H9 (cell line): ENCODE data around the gene ELOVL2. TPM values are rescaled to one million over a fixed set of nuclear protein-coding genes. Genes with fewer than 3 reads are reported as not detected.

Experiments used
- DNase-seq: peaks from one replicate; pipeline ENCODE4 v3.0.0-alpha.2; 2017
- H2AFZ ChIP-seq: one replicate; pipeline ENCODE4 v1.6.1; 2013; ENCODE audit warnings: mild to moderate bottlenecking, low read length, control low read depth, moderate library complexity
- H2AK5ac ChIP-seq: 2 replicates; pipeline ENCODE4 v1.6.1; 2013; ENCODE audit warnings: low read length, control low read depth, mixed read lengths; ENCODE audit not compliant: insufficient read length
- H2BK120ac ChIP-seq: one replicate; pipeline ENCODE4 v1.6.1; 2013; ENCODE audit warnings: low read depth, mild to moderate bottlenecking, low read length, control low read depth, inconsistent platforms; ENCODE audit not compliant: poor library complexity, severe bottlenecking
- H2BK12ac ChIP-seq: 2 replicates; pipeline ENCODE4 v1.6.1; 2013; ENCODE audit warnings: low read length, control low read depth, mixed read lengths, low read depth; ENCODE audit not compliant: insufficient read length
- H2BK15ac ChIP-seq: 2 replicates; pipeline ENCODE4 v1.6.1; 2013; ENCODE audit warnings: low read depth, low read length, control low read depth
- H2BK20ac ChIP-seq: one replicate; pipeline ENCODE4 v1.6.1; 2013; ENCODE audit warnings: low read depth, mild to moderate bottlenecking, low read length, control low read depth, inconsistent platforms; ENCODE audit not compliant: poor library complexity, severe bottlenecking
- H2BK5ac ChIP-seq: 2 replicates; pipeline ENCODE4 v1.6.1; 2013; ENCODE audit warnings: low read length, control low read depth, mixed read lengths; ENCODE audit not compliant: insufficient read length
- H3K14ac ChIP-seq: 2 replicates; pipeline ENCODE4 v1.6.1; 2013; ENCODE audit warnings: low read length, control low read depth; ENCODE audit not compliant: insufficient read depth
- H3K18ac ChIP-seq: 2 replicates; pipeline ENCODE4 v1.6.1; 2013; ENCODE audit warnings: low read depth, mild to moderate bottlenecking, mixed read lengths, low read length, control low read depth; ENCODE audit not compliant: insufficient read length
- H3K23ac ChIP-seq: 2 replicates; pipeline ENCODE4 v1.6.1; 2013; ENCODE audit warnings: low read length, control low read depth, mixed read lengths, low read depth; ENCODE audit not compliant: insufficient read length
- H3K23me2 ChIP-seq: 2 replicates; pipeline ENCODE4 v1.6.1; 2013; ENCODE audit warnings: low read depth, mild to moderate bottlenecking, mixed read lengths, low read length, control low read depth; ENCODE audit not compliant: insufficient read length, poor library complexity, severe bottlenecking
- H3K27ac ChIP-seq: 2 replicates; pipeline ENCODE4 v1.5.1; 2013; ENCODE audit warnings: low read length, control low read depth, mixed read lengths, low read depth; ENCODE audit not compliant: insufficient read length
- H3K27me3 ChIP-seq: 2 replicates; pipeline ENCODE4 v1.6.1; 2013; ENCODE audit warnings: low read length, control low read depth, inconsistent platforms; ENCODE audit not compliant: insufficient read depth
- H3K4ac ChIP-seq: 2 replicates; pipeline ENCODE4 v1.6.1; 2013; ENCODE audit warnings: low read depth, mild to moderate bottlenecking, control low read depth, inconsistent platforms, low read length, moderate library complexity
- H3K4me1 ChIP-seq: 2 replicates; pipeline ENCODE4 v1.6.1; 2013; ENCODE audit warnings: low read length, control low read depth, inconsistent platforms; ENCODE audit not compliant: insufficient read depth
- H3K4me2 ChIP-seq: 2 replicates; pipeline ENCODE4 v1.6.1; 2013; ENCODE audit warnings: low read length, control low read depth, mixed read lengths; ENCODE audit not compliant: insufficient read length, insufficient read depth
- H3K56ac ChIP-seq: 2 replicates; pipeline ENCODE4 v1.6.1; 2013; ENCODE audit warnings: low read depth, mild to moderate bottlenecking, mixed read lengths, low read length, control low read depth; ENCODE audit not compliant: insufficient read length
- H3K79me1 ChIP-seq: 2 replicates; pipeline ENCODE4 v1.6.1; 2013; ENCODE audit warnings: low read depth, mild to moderate bottlenecking, moderate library complexity, low read length, control low read depth, inconsistent platforms; ENCODE audit not compliant: insufficient read depth, poor library complexity, severe bottlenecking
- H3K79me2 ChIP-seq: 2 replicates; pipeline ENCODE4 v1.6.1; 2013; ENCODE audit warnings: low read length, control low read depth, inconsistent platforms; ENCODE audit not compliant: insufficient read depth
- H3K9ac ChIP-seq: 2 replicates; pipeline ENCODE4 v1.6.1; 2013; ENCODE audit warnings: low read length, control low read depth, mixed read lengths; ENCODE audit not compliant: insufficient read length; ENCODE audit errors: extremely low read depth
- H3K9me3 ChIP-seq: one replicate; pipeline ENCODE4 v1.6.1; 2013; ENCODE audit warnings: low read depth, low read length, inconsistent platforms; ENCODE audit not compliant: control insufficient read depth
- H3T11ph ChIP-seq: one replicate; pipeline ENCODE4 v1.6.1; 2013; ENCODE audit warnings: mild to moderate bottlenecking, low read length, control low read depth, inconsistent platforms
- H4K20me1 ChIP-seq: one replicate; pipeline ENCODE4 v1.6.1; 2013; ENCODE audit not compliant: control insufficient read depth, insufficient read length, insufficient read depth
- H4K5ac ChIP-seq: 2 replicates; pipeline ENCODE4 v1.6.1; 2013; ENCODE audit warnings: low read depth, mild to moderate bottlenecking, mixed read lengths, low read length, control low read depth; ENCODE audit not compliant: insufficient read length
- H4K8ac ChIP-seq: replicated peaks from 2 replicates; pipeline ENCODE4 v1.6.1; 2013; ENCODE audit warnings: low read length, control low read depth, mixed read lengths, low read depth; ENCODE audit not compliant: insufficient read length
- H4K91ac ChIP-seq: 2 replicates; pipeline ENCODE4 v1.6.1; 2013; ENCODE audit warnings: low read depth, mild to moderate bottlenecking, moderate library complexity, mixed read lengths, low read length, control low read depth; ENCODE audit not compliant: insufficient read length
- H3K27ac Mint-ChIP-seq, 3 experiments: 2 replicates in 2 of 3; 3 replicates in 1 of 3; pipeline ENCODE4 v1.8.0; 2020 to 2021; ENCODE audit warnings: mixed read lengths in 3 of 3, mild to moderate bottlenecking in 1 of 3, moderate library complexity in 1 of 3
- H3K27me3 Mint-ChIP-seq: 2 replicates; pipeline ENCODE4 v1.8.0; 2021; ENCODE audit warnings: low read depth, mild to moderate bottlenecking, moderate library complexity, mixed read lengths
- H3K36me3 Mint-ChIP-seq, 3 experiments: 2 replicates in 2 of 3; 3 replicates in 1 of 3; pipeline ENCODE4 v1.8.0; 2020 to 2021; ENCODE audit warnings: low read depth in 3 of 3, mixed read lengths in 3 of 3; ENCODE audit not compliant: insufficient read depth in 1 of 3
- H3K4me1 Mint-ChIP-seq, 2 experiments: 2 replicates each; pipeline ENCODE4 v1.8.0; 2020; ENCODE audit warnings: mixed read lengths in 2 of 2
- H3K4me3 Mint-ChIP-seq, 2 experiments: 2 replicates in 1 of 2; 3 replicates in 1 of 2; pipeline ENCODE4 v1.8.0; 2020 to 2021; ENCODE audit warnings: mild to moderate bottlenecking in 2 of 2, mixed read lengths in 2 of 2, moderate library complexity in 1 of 2
- H3K9me3 Mint-ChIP-seq, 2 experiments: 2 replicates in 1 of 2; 3 replicates in 1 of 2; pipeline ENCODE4 v1.8.0; 2020; ENCODE audit warnings: mild to moderate bottlenecking in 2 of 2, mixed read lengths in 2 of 2, moderate library complexity in 1 of 2
- CTCF ChIP-seq: fragments of 200-600 bp; sonication (generic); conservative IDR thresholded peaks from 3 replicates; pipeline ENCODE4 v1.8.0; 2021; ENCODE audit warnings: antibody characterized with exemption, mild to moderate bottlenecking
- WGBS: extraction: QIAGEN DNeasy Blood & Tissue Kit; methylation state at CpG from one replicate; pipeline ENCODE4 v1.1.7; 2013; ENCODE audit warnings: missing lambda C conversion rate, low lambda C conversion rate, mixed read lengths; ENCODE audit not compliant: insufficient read length; ENCODE audit errors: extremely low coverage; 5-methylcytosine and 5-hydroxymethylcytosine counted together
- total RNA-seq: library from RNA; stranded (reverse); gene quantifications from 2 replicates; pipeline ENCODE4 v1.2.1, GENCODE V29; 2021

The ELOVL2 gene
- total RNA-seq, 1 experiment from 2014 or later: 0.57 TPM

- DNase-seq: no peak
- no peaks in the 10 kb centered on the region for H3K9me3 ChIP-seq
- no peak overlapping the region for H3K14ac ChIP-seq
- no peaks in the 10 kb centered on the region for H3K79me2 ChIP-seq
- H3K4ac ChIP-seq: no peak overlapping the region
- no peak overlapping the region for H2BK5ac ChIP-seq
- no peak overlapping the region for H2BK20ac ChIP-seq
- H2AK5ac ChIP-seq: no peak overlapping the region
- H3K27me3 ChIP-seq: no peaks in the 10 kb centered on the region
- H3K56ac ChIP-seq: no peak overlapping the region
- no peak overlapping the region for H4K8ac ChIP-seq
- Mint-ChIP-seq H3K9me3 (no peaks in the 10 kb centered on the region), H3K4me1 (peaks cover 12 to 13% of the 10 kb centered on the region in 2 experiments), H3K27me3 (no peaks in the 10 kb centered on the region), H3K27ac (no peak overlapping the region), H3K36me3 (no peaks in the 10 kb centered on the region), H3K4me3 (no peak overlapping the region)
- H2AFZ ChIP-seq: no peak overlapping the region
- H3K27ac ChIP-seq: no peak overlapping the region
- H4K5ac ChIP-seq: no peak overlapping the region
- no peak for TF ChIP-seq CTCF
- no peak overlapping the region for H4K91ac ChIP-seq
- H3K4me2 ChIP-seq: no peak overlapping the region
- no peak overlapping the region for H2BK15ac ChIP-seq
- no peak overlapping the region for H3T11ph ChIP-seq
- H2BK12ac ChIP-seq: no peak overlapping the region
- no peaks in the 10 kb centered on the region for H3K4me1 ChIP-seq
- no CpG with 5 or more reads among the region's 2 CpGs for WGBS
- no peak overlapping the region for H3K23ac ChIP-seq
- no peaks in the 10 kb centered on the region for H3K79me1 ChIP-seq
- no peak overlapping the region for H3K9ac ChIP-seq
- no peaks in the 10 kb centered on the region for H4K20me1 ChIP-seq
- H3K18ac ChIP-seq: no peak overlapping the region
- H3K23me2 ChIP-seq: no peaks in the 10 kb centered on the region
- H2BK120ac ChIP-seq: no peak overlapping the region
These were observed 41.9 kb downstream of the ELOVL2 start for GRCh38 chr6:11002176-11002575.
